ENCODE results near the gene LEUTX.
A peak's percentile ranks its signal among the peaks of the same experiment; 100 is the strongest.
"Not testable (repeated sequence)": the region's sequence is repeated elsewhere in the genome, so short reads cannot be mapped to it uniquely, and the experiment has no call there.

The LEUTX gene

DNA sequence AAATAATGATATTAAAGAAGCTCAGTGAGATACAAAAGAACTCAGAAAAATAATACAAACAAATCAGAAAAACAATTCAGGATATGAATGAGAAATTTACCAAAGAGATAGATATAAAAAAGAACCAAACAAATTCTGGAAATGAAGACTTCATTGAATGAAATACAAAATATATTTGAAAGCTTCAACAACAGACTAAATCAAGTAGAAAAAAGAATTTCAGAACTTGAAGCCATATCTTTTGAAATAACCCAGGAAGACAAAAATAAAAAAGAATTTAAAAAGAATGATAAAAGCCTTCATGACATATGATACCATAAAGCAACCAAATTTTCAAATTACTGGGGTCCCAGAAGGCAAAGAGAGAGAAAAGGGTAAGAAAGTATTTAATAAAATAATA lies 9.6 kb downstream of the LEUTX start:
- DNase-seq = no peak

- DNase-seq = peak; percentile 72
Observed at GRCh38 chr19:39792999-39793546, 14.4 kb downstream of the LEUTX start.

DNA sequence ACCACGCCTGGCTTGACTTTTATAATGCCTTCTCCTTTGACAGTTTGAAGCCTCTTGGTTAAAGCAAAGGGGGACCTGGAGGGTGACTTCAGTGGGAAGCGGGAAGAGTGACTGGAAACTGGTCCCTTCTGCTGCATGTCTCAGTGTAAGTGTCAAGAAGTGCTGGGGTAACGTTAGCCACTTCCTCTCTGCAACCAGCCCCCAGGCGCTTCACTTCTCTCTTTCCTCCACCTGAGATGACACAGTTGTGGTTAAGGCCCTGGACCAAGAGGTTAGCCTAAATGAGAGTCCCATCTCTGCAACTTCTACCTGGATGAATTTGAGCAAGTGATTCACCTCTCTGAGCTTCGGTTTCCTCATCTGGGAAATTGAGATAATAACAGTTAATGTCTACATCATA lies 16.3 kb downstream of the LEUTX start:
- DNase-seq = no peak

- DNase-seq = no peak
Observed at GRCh38 chr19:39796000-39796498, 17.4 kb downstream of the LEUTX start.

GRCh38 chr19:39797083-39797482 lies 18.4 kb downstream of the LEUTX start:
- DNase-seq = no peak

DNA sequence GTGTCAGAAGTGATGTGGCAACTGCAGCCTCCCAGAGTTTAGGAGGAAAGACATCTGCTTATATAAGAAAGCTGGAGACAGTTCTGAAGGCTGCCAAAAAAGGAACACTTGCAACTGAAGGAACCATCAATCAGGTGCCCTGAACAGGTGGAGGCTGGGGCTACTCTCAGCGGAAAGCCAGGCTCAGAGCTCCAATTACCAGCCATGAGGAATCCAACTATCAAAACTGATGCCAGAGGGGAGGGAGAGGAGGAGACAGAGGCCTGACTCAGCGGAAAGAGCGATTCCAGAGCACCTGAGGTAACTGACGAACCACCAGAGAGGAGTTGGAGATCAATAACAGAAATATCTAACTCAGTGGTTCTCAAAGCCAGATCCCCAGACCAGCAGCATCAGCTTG lies 24.3 kb downstream of the LEUTX start:
- no peak for DNase-seq

DNA sequence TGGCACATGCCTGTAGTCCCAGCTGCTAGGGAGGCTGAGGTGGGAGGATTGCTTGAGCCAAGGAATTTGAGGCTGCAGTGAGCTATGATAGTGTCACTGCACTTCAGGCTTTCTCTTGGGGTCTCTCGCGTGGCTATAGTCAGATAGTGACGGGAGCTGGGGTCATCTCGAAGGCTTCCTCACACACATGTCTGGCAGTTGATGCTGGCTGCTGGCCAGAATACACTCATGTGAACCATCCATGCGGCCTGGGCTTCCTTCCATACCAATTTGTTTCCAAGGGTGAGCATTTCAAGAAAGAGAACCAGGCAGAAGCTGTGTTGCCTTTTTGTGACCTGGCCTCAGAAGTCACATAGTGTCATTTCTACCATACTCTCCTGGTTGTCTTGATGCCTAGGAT lies 26.4 kb downstream of the LEUTX start:
- no peak for DNase-seq

GRCh38 chr19:39807846-39808364 lies 29.3 kb downstream of the LEUTX start:
- DNase-seq = no peak

GRCh38 chr19:39808688-39809087 lies 30.0 kb downstream of the LEUTX start:
- not testable (repeated sequence) for DNase-seq

DNA sequence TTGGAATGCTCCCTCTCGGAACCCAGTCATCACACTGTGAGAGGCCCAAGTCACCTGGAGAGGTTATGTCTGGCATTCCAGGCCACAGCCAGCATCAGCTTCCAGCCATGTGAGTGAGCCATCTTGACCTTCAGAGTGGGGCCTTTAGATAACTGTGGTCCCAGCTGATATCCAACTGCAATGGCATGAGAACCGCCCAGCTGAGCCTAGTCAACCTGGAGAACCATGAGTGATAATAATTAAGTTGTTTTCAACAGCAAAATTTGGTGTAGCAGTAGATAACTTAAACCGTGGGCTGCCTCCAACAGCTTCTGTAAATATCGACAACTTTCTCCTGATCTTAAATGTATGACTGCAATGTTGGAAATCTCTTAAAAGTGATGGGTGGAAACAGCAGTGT lies 30.7 kb downstream of the LEUTX start:
- DNase-seq = no peak

DNA sequence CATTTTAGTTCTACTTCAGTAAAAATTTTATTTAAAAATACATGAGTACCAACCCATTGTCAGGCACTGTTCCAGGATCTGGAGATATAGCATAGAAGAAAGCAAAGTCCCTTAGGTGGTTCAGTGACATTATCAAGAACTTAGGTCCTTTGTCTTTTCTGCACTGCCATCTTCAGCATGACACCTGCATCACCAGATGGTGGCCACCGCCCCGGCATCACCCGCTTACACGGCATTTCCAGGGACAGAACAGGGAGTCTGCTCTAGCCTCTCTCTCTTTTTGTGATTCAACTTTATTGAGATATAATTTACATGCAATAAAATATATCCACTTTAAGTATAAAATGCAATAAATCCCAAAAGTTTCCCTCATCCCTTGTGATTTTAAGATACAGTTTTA lies 31.8 kb downstream of the LEUTX start:
- DNase-seq = no peak

DNA sequence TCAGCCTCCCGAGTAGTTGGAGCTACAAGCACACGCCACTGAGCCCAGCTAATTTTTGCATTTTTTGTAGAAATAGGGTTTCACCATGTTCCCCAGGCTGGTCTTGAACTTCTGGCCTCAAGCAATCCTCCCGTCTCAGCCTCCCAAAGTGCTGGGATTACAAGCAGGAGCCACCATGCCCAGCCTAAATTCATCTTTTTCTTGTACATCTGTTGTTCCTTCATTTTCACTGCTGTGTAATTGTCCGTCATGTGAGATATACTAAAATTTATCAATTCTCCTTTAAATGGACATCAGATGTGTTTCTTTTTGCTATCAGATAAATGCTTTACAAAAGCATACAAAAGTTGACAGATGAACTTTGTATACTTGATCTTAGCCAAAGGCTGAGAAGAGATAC lies 32.4 kb downstream of the LEUTX start:
- DNase-seq = no peak

DNA sequence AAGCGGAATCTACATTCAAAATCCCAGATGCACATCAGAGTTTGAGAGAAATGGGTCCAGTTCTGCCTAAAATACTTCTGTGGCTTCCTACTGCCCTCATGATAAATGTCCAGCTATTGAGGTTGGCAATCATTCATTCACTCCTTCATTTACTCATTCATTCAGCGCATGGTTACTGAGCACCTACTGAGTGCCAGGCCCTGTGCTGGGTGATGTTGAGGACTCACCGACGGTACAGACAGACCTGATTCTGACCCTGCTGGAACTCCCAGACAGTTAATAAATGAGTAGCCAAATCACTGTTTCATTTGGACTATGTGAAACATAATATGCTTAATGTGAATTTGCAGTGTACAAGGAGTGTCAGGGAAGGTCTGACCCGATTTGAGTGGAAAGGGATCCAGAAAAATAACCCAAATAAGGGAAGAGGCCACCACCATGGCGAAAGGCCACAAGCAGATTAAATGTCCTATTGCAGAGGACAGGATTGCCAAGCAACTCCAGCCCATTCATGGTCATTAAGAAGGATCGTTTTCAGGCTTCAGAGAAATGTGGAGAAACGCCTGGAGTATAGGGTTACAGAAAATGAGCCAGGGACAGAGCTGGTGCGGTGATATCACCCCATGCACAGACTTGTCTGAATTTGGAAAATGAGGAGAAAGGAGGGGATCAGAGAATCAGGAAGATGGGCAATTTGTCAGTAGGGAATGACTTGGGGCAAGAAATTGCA lies 34.8 kb downstream of the LEUTX start:
- DNase-seq = no peak

DNA sequence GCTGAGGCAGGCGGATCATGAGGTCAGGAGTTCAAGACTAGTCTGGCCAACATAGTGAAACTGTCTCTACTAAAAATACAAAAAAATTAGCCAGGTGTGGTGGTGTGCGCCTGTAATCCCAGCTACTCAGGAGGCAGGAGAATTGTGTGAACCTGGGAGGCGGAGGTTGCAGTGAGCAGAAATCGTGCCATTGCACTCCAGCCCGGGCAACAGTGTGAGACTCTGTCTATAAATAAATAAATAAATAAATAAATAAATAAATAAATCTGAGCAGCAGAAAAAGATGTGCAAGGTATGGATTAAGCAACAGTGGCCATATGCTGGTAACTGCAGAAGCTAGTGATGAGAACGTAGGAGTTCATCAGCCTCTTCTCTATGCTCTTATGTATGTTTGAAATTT lies 35.5 kb downstream of the LEUTX start:
- not testable (repeated sequence) for DNase-seq

DNA sequence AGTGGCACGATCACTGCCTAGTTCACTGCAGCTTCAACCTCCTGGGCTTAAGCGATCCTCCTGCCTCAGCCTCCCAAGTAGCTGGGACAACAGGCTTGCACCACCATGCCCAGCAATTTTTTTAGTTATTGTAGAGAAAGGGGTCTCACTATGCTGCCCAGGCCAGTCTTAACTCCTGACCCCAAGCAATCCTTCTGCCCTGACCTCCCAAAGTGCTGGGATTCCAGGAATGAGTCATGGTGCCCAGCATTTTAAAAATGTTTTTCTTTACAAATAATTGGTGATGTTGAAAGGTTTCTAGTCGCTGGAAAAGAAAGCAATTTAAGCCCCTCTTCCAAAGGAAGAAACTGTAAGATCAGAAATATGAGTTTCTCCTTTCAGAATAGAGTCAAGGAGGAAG lies 35.9 kb downstream of the LEUTX start:
- no peak for DNase-seq

DNA sequence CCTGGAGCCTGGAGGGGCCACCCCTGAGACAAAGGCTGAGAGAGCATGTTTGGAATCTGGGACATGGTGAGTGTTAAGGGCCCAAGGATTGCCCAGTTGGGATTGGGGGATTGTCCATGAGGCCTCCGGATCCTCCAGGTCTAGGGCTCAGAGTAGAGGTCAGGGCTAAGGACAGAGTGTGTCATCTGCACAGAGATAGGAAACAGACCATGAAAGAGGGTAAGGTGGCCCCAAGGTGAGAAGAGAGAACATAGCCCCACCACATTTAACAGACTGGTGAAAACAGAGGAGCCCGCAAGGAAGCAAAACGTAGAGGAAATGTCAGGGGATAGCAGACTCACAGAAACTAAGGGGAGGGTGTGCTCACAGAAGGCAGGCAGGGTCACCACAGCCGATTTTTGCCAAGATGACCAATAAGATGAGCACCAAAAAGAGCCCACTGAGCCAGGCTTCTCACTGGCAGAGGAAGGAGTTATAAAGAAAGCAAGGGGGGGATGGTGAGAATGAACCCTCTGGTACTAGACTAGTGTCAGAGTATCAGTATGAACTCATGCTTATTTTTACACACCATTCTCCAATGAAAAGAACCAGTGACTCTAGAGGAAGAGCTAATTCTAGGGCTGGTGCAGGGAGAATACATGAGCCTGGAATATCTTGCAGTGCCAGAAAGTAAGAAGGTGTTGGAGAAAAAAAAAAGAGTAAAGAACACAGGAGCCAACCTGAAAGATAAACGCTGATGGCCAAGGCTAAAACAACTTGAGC lies 37.8 kb downstream of the LEUTX start:
- DNase-seq = no peak

GRCh38 chr19:39817888-39818561 lies 39.4 kb downstream of the LEUTX start:
- no peak for DNase-seq

DNA sequence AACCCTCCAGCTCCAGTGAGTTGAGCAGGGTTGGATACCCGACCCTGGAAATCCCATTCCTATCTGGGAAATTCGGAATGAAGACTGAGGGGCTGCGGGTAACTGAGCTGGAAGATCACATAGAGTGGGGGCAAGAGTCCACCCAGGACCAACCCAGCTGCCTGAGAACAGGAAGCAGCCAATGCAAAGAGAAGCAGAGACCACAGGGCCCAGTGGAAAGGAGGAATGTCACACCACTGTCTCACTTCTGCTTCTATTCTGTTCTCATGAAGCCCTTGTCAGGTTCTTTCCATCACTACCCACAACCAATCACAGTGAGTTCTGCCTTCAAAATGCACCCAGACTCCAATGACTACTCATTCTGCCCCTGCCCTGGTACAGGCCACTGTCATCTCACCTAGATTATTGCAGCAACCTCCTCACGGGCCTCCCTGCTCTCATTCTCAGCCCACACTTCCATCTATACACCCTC lies 40.0 kb downstream of the LEUTX start:
- no peak for DNase-seq

GRCh38 chr19:39819786-39820185 lies 41.1 kb downstream of the LEUTX start:
- no peak for DNase-seq

DNA sequence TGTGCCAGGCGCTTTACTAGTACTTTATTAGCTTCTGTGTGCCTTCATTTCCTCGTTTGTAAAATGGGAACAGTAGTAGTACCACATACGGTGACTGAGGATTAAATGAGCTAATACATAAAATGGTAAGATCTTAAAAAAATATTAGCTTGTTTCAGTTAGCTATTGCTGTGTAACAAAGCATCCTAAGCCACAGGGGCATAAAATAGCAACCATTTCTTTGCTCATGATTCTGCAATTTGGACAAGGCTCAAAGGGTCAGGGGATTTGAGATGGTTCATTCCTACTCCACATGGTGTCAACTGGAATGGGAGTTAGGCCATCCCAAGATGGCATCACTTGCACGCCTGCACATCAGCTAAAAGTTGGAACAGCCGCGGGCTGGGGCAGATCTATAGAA lies 42.0 kb downstream of the LEUTX start:
- DNase-seq = no peak

- no peak for DNase-seq
Observed at GRCh38 chr19:39823686-39824085, 45.0 kb downstream of the LEUTX start.

DNA sequence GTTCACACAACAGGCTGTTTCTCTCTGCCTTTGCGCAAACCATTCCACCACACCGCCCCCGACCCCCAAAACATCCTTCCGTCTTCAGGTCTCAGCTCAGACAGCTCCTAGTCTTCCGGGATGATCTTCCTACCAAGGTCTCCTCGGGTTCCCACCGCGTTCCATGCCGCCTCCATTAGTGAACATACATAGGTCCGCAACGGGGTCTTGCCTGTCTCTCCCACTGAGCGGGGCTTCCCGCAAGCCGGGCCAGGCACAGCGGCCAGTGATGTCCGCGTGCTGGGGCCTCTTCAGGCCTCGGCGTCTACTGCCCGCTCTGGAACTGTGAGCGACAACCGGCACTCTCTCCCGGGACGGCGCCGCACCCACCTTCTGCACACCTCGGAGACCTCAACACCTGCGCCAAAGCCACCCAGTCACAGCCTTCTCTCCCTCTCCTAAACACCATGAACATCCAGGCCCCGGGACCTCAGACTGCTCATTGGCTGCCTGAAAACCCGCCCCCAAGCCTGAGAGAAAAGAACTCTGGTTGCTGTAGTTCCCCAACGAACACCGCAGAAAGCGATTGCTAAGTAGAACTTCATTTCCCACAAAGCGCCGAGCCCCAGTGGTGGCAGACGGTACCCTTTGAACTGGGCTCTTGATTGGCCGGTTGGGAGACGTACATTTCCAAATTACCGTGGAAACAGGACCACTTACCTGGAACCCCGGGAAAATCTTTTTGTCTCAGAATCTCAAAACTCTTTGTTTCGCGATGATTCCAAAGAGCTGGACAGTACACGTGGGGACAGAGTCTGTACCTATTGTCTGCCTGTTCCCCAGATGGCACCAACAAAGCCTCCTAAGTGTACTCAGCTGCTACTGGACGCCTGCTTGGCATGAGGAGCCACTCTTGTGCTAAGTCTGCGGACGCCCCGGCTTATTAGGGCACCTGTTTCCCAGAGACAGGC lies 45.8 kb downstream of the LEUTX start:
- peak; percentile 88 for DNase-seq
